SK-N-SH (cell line): ENCODE data around the gene PTPRA. TPM values are rescaled to one million over a fixed set of nuclear protein-coding genes. Genes with fewer than 3 reads are reported as not detected.

Experiments used
- CTCF ChIA-PET: fragments of 300-600, 350-600 bp; formaldehyde crosslinking; extraction: SDS; loops from one replicate; lab custom pipeline; 2021; lab: Yijun Ruan, JAX
- POLR2A ChIA-PET: fragments of 350-600 bp; sonication (Branson Sonifier 250); formaldehyde crosslinking; extraction: SDS; loops from one replicate; lab custom pipeline; 2020; ENCODE audit warnings: antibody characterized with exemption, inconsistent platforms; lab: Yijun Ruan, JAX
- DNase-seq: peaks from one replicate; pipeline ENCODE4 v3.0.0; 2012
- H2AFZ ChIP-seq: fragments of 200-600 bp; sonication (generic); 2 replicates; pipeline ENCODE4 v1.8.1; 2016; ENCODE audit warnings: antibody characterized with exemption, mild to moderate bottlenecking, low read depth
- H3F3A ChIP-seq: fragments of 200-600 bp; sonication (generic); replicated peaks from 2 replicates; pipeline ENCODE3; 2016; ENCODE audit warnings: antibody characterized with exemption, mild to moderate bottlenecking; ENCODE audit not compliant: insufficient read depth
- H3K27ac ChIP-seq, 2 experiments: fragments of 200-500 bp in 1 of 2; fragments of 200-600 bp in 1 of 2; sonication (Bioruptor generic) in 1 of 2; sonication (generic), shearing (Covaris generic) in 1 of 2; 2 replicates each; pipeline versions ENCODE4 v1.5.1 to v1.6.1; 2014 to 2016; ENCODE audit warnings: low read depth in 2 of 2, inconsistent platforms in 1 of 2, low read length in 1 of 2, mild to moderate bottlenecking in 1 of 2, mixed read lengths in 1 of 2
- H3K27me3 ChIP-seq: fragments of 200-600 bp; sonication (generic), shearing (Covaris generic); 2 replicates; pipeline ENCODE4 v1.6.1; 2016; ENCODE audit warnings: mixed run types; ENCODE audit not compliant: insufficient read depth
- H3K36me3 ChIP-seq, 2 experiments: fragments of 200-500 bp in 1 of 2; fragments of 200-600 bp in 1 of 2; sonication (Bioruptor generic) in 1 of 2; sonication (generic) in 1 of 2; replicated peaks in 1 of 2; 2 replicates each; pipeline versions ENCODE3 to v1.5.1; 2014 to 2016; ENCODE audit warnings: low read length in 1 of 2, mild to moderate bottlenecking in 1 of 2; ENCODE audit not compliant: insufficient read depth in 2 of 2, control insufficient read depth in 1 of 2
- H3K4me1 ChIP-seq, 2 experiments: fragments of 200-500 bp in 1 of 2; fragments of 200-600 bp in 1 of 2; sonication (Bioruptor generic) in 1 of 2; sonication (generic), shearing (Covaris generic) in 1 of 2; 2 replicates each; pipeline versions ENCODE4 v1.5.1 to v1.6.1; 2014 to 2016; ENCODE audit warnings: low read depth in 1 of 2, low read length in 1 of 2, mixed run types in 1 of 2; ENCODE audit not compliant: insufficient read depth in 2 of 2, control insufficient read depth in 1 of 2
- H3K4me2 ChIP-seq: fragments of 200-600 bp; sonication (generic), shearing (Covaris generic); 2 replicates; pipeline ENCODE4 v1.6.1; 2017; ENCODE audit warnings: mixed run types
- H3K4me3 ChIP-seq, 2 experiments: fragments of 200-500 bp in 1 of 2; fragments of 200-600 bp in 1 of 2; sonication (Bioruptor generic) in 1 of 2; sonication (generic), shearing (Covaris generic) in 1 of 2; 2 replicates each; pipeline versions ENCODE4 v1.5.1 to v1.8.1; 2014 to 2016; ENCODE audit warnings: low read depth in 2 of 2, inconsistent platforms in 1 of 2, low read length in 1 of 2, mild to moderate bottlenecking in 1 of 2, mixed read lengths in 1 of 2, moderate library complexity in 1 of 2
- H3K79me2 ChIP-seq: fragments of 200-600 bp; sonication (generic); 2 replicates; pipeline ENCODE4 v1.8.1; 2017; ENCODE audit warnings: mild to moderate bottlenecking; ENCODE audit not compliant: insufficient read depth
- H3K9ac ChIP-seq: fragments of 200-600 bp; sonication (generic); 2 replicates; pipeline ENCODE4 v1.6.1; 2017; ENCODE audit warnings: mixed run types
- H3K9me2 ChIP-seq: fragments of 200-600 bp; sonication (generic); 2 replicates; pipeline ENCODE4 v1.6.1; 2017; ENCODE audit warnings: mixed run types
- H3K9me3 ChIP-seq: fragments of 200-600 bp; sonication (generic); 2 replicates; pipeline ENCODE4 v1.6.1; 2017; ENCODE audit warnings: mixed run types, mild to moderate bottlenecking, moderate library complexity
- H4K20me1 ChIP-seq: fragments of 200-600 bp; sonication (generic); 2 replicates; pipeline ENCODE4 v1.6.1; 2017; ENCODE audit warnings: mild to moderate bottlenecking, mixed run types; ENCODE audit not compliant: insufficient read depth
- CHD2 ChIP-seq: fragments of 150-350 bp; IDR thresholded peaks from 2 replicates; pipeline ENCODE4 v1.6.1; 2018; ENCODE audit warnings: low read length; ENCODE audit not compliant: partially characterized antibody
- ELF1 ChIP-seq: IDR thresholded peaks from 2 replicates; pipeline ENCODE4 v1.4.0; 2012
- EP300 ChIP-seq, 2 experiments: IDR thresholded peaks; 2 replicates each; pipeline versions ENCODE4 v1.4.0 to v1.6.1; 2012; ENCODE audit warnings: borderline replicate concordance in 1 of 2, low read depth in 1 of 2, low read length in 1 of 2
- FOSL2 ChIP-seq: IDR thresholded peaks from 2 replicates; pipeline ENCODE4 v1.4.0; 2012; ENCODE audit warnings: low read depth, mild to moderate bottlenecking, moderate library complexity, borderline replicate concordance
- FOXJ3 ChIP-seq: sonication (generic); formaldehyde crosslinking; IDR thresholded peaks from 2 replicates; pipeline ENCODE4 v1.5.1; 2020; ENCODE audit warnings: mild to moderate bottlenecking, missing genetic modification reagents
- FOXM1 ChIP-seq: IDR thresholded peaks from 2 replicates; pipeline ENCODE4 v1.4.0; 2012; ENCODE audit warnings: low read depth, mild to moderate bottlenecking
- GABPA ChIP-seq: IDR thresholded peaks from 2 replicates; pipeline ENCODE4 v1.4.0; 2012; ENCODE audit warnings: low read depth, mild to moderate bottlenecking
- GATA2 ChIP-seq: sonication (generic); formaldehyde crosslinking; IDR thresholded peaks from 2 replicates; pipeline ENCODE4 v1.5.0; 2020; ENCODE audit warnings: mild to moderate bottlenecking, missing genetic modification reagents
- IRF3 ChIP-seq: fragments of 150-350 bp; IDR thresholded peaks from 2 replicates; pipeline ENCODE4 v1.6.1; 2016; ENCODE audit warnings: mild to moderate bottlenecking, low read depth, low read length
- JUND ChIP-seq: IDR thresholded peaks from 2 replicates; pipeline ENCODE4 v1.4.0; 2012
- MXI1 ChIP-seq: IDR thresholded peaks from 2 replicates; pipeline ENCODE4 v1.6.1; 2012; ENCODE audit warnings: mild to moderate bottlenecking, low read depth, low read length, improper control_type of control experiment
- NRF1 ChIP-seq: IDR thresholded peaks from 2 replicates; pipeline ENCODE4 v1.6.1; 2012; ENCODE audit warnings: low read depth, mild to moderate bottlenecking, low read length
- RAD21 ChIP-seq: IDR thresholded peaks from 2 replicates; pipeline ENCODE4 v1.6.1; 2012; ENCODE audit warnings: mild to moderate bottlenecking, low read length
- RFX5 ChIP-seq: IDR thresholded peaks from 2 replicates; pipeline ENCODE4 v1.6.1; 2012; ENCODE audit warnings: mild to moderate bottlenecking, improper control_type of control experiment, low read length
- RXRA ChIP-seq: IDR thresholded peaks from 2 replicates; pipeline ENCODE4 v1.4.0; 2012; ENCODE audit warnings: low read depth, mild to moderate bottlenecking, borderline replicate concordance
- SIN3A ChIP-seq: IDR thresholded peaks from 2 replicates; pipeline ENCODE4 v1.6.1; 2012; ENCODE audit warnings: low read depth, mild to moderate bottlenecking, low read length, moderate library complexity, borderline replicate concordance
- TAF1 ChIP-seq: IDR thresholded peaks from 2 replicates; pipeline ENCODE4 v1.6.1; 2012; ENCODE audit warnings: low read depth, mild to moderate bottlenecking, low read length, moderate library complexity, borderline replicate concordance
- TEAD4 ChIP-seq: IDR thresholded peaks from 2 replicates; pipeline ENCODE4 v1.4.0; 2012; ENCODE audit warnings: mild to moderate bottlenecking, borderline replicate concordance; ENCODE audit not compliant: insufficient read depth
- WGBS: methylation state at CpG from one replicate; pipeline ENCODE4 v1.1.6; 2017; ENCODE audit warnings: low lambda C conversion rate; 5-methylcytosine and 5-hydroxymethylcytosine counted together
- polyA plus RNA-seq, 3 experiments: library from polyadenylated mRNA; depleted of rRNA; stranded (reverse); fragments of >200 nt; gene quantifications; 2 replicates each; pipeline ENCODE4 v1.2.3, GENCODE V29; 2012
- TF ChIP-seq, protein P1 (sequence below): IDR thresholded peaks from 2 replicates; pipeline ENCODE4 v1.4.0; 2012; ENCODE audit warnings: low read depth
- TF ChIP-seq, protein P2 (sequence below): IDR thresholded peaks from 2 replicates; pipeline ENCODE4 v1.6.1; 2012; ENCODE audit warnings: mild to moderate bottlenecking, low read depth, low read length, moderate library complexity
- TF ChIP-seq, protein P3 (sequence below): IDR thresholded peaks from 2 replicates; pipeline ENCODE4 v1.4.0; 2012; ENCODE audit warnings: low read depth, borderline replicate concordance

PTPRA gene
- polyA plus RNA-seq, 1 of the 3 experiments (the other 2 are of a cell fraction), result 47.6 TPM

- no peaks in the 10 kb centered on the region for H3K27me3 ChIP-seq
- H3K36me3 ChIP-seq, result peaks cover 0 to 11% of the 10 kb centered on the region in 2 experiments
- H3K79me2 ChIP-seq, result peaks cover 26% of the 10 kb centered on the region; the same call in 1 of the 2 replicates
- TF ChIP-seq FOXM1 (no peak), GATA2 (no peak), RXRA (no peak), RFX5 (no peak), GABPA (no peak), IRF3 (no peak), JUND (no peak), RAD21 (no peak), NRF1 (no peak), FOSL2 (no peak), ELF1 (no peak), TAF1 (no peak), MXI1 (no peak), EP300 (IDR thresholded peaks at IDR 0.05; ENCODE audit: borderline replicate concordance in 1 of 2, low read depth in 1 of 2, low read length in 1 of 2) (no peak), CHD2 (no peak), FOXJ3 (CRISPR knock-in tag) (no peak), TEAD4 (no peak)
- TF ChIP-seq, protein P1, sequence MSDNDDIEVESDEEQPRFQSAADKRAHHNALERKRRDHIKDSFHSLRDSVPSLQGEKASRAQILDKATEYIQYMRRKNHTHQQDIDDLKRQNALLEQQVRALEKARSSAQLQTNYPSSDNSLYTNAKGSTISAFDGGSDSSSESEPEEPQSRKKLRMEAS, result no peak
- no peak overlapping the region for H3K27ac ChIP-seq
- H3K9me2 ChIP-seq, result no peaks in the 10 kb centered on the region
- no peaks in the 10 kb centered on the region; the same call in 1 of the 2 replicates for H4K20me1 ChIP-seq
- no peak overlapping the region for H3K4me2 ChIP-seq
- DNase-seq, result no peak
- CTCF ChIA-PET, result no interaction called here
- H3F3A ChIP-seq, result peaks cover 11% of the 10 kb centered on the region
- POLR2A ChIA-PET, result no interaction called here
- H2AFZ ChIP-seq, result no peak overlapping the region
- no peak overlapping the region for H3K4me3 ChIP-seq
- H3K4me1 ChIP-seq, result no peaks in the 10 kb centered on the region; a peak in 2 of 4 replicates
- no peak overlapping the region for H3K9ac ChIP-seq
- no peaks in the 10 kb centered on the region for H3K9me3 ChIP-seq
Measured at GRCh38 chr20:2942439-2942838, 69.2 kb downstream of the PTPRA start.

GRCh38 chr20:2946988-2947961, 74.0 kb downstream of the PTPRA start:
- no peak overlapping the region for H2AFZ ChIP-seq
- H3K27ac ChIP-seq, result no peak overlapping the region
- peaks cover 0 to 14% of the 10 kb centered on the region in 2 experiments for H3K36me3 ChIP-seq
- H3K27me3 ChIP-seq, result no peaks in the 10 kb centered on the region
- CTCF ChIA-PET, result interaction anchor here (0.9 kb wide), 1 partner anchor 69 kb away, joined by 3 read pairs; no protein-coding TSS in a partner anchor
- peaks cover 20% of the 10 kb centered on the region for H3K79me2 ChIP-seq
- H3K4me2 ChIP-seq, result no peak overlapping the region
- no peak overlapping the region for H3K9ac ChIP-seq
- H4K20me1 ChIP-seq, result no peaks in the 10 kb centered on the region
- TF ChIP-seq SIN3A (no peak), ELF1 (no peak), FOXM1 (no peak)
- TF ChIP-seq, protein P1, result no peak
- TF ChIP-seq, protein P2, sequence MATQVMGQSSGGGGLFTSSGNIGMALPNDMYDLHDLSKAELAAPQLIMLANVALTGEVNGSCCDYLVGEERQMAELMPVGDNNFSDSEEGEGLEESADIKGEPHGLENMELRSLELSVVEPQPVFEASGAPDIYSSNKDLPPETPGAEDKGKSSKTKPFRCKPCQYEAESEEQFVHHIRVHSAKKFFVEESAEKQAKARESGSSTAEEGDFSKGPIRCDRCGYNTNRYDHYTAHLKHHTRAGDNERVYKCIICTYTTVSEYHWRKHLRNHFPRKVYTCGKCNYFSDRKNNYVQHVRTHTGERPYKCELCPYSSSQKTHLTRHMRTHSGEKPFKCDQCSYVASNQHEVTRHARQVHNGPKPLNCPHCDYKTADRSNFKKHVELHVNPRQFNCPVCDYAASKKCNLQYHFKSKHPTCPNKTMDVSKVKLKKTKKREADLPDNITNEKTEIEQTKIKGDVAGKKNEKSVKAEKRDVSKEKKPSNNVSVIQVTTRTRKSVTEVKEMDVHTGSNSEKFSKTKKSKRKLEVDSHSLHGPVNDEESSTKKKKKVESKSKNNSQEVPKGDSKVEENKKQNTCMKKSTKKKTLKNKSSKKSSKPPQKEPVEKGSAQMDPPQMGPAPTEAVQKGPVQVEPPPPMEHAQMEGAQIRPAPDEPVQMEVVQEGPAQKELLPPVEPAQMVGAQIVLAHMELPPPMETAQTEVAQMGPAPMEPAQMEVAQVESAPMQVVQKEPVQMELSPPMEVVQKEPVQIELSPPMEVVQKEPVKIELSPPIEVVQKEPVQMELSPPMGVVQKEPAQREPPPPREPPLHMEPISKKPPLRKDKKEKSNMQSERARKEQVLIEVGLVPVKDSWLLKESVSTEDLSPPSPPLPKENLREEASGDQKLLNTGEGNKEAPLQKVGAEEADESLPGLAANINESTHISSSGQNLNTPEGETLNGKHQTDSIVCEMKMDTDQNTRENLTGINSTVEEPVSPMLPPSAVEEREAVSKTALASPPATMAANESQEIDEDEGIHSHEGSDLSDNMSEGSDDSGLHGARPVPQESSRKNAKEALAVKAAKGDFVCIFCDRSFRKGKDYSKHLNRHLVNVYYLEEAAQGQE, result no peak
- TF ChIP-seq, protein P3, sequence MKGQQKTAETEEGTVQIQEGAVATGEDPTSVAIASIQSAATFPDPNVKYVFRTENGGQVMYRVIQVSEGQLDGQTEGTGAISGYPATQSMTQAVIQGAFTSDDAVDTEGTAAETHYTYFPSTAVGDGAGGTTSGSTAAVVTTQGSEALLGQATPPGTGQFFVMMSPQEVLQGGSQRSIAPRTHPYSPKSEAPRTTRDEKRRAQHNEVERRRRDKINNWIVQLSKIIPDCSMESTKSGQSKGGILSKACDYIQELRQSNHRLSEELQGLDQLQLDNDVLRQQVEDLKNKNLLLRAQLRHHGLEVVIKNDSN, result no peak
- TF ChIP-seq, all 33 proteins: peak for 0
- 91% methylated on average over 5 of the region's 5 CpGs for WGBS
- no peak overlapping the region for H3K4me3 ChIP-seq
- H3K9me2 ChIP-seq, result no peaks in the 10 kb centered on the region
- H3K9me3 ChIP-seq, result no peaks in the 10 kb centered on the region
- H3F3A ChIP-seq, result peaks cover 23% of the 10 kb centered on the region
- DNase-seq, result no peak
- POLR2A ChIA-PET, result no interaction called here
- no peaks in the 10 kb centered on the region; a peak in 1 of 4 replicates for H3K4me1 ChIP-seq
